NCI-H1930 (cell line): Measurements from ENCODE around the gene C1QTNF7.

Source experiments
- DNase-seq, 2 experiments: peaks; one replicate each; lab custom pipeline; 2025; lab: John Stamatoyannopoulos, UW

The C1QTNF7 gene, protein sequence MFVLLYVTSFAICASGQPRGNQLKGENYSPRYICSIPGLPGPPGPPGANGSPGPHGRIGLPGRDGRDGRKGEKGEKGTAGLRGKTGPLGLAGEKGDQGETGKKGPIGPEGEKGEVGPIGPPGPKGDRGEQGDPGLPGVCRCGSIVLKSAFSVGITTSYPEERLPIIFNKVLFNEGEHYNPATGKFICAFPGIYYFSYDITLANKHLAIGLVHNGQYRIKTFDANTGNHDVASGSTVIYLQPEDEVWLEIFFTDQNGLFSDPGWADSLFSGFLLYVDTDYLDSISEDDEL

DNA sequence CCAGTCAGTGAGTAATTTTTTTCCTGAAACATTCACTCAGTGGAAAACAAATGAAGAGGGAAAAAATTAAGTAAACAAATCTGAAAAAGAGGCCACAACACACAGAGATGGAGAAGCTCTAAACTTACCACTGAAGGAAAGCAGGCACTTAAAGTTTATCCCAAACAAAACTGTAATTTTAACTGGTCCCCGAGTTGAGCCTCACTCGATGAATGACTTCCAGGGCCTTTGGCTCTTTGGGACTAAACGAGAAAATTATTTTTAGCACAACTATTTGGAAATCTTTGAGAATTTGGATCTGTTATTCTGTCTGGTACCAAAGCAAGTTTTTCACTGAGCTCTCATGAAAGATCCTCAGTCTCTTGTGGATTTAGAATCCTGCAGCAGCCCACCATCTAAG lies at the start of gene C1QTNF7:
Gene C1QTNF7, plus strand, starts transcription at position 333 of the 400 bp plus-strand sequence. CDS start 7,711 bp downstream, outside the sequence.
- no peak for DNase-seq

DNA sequence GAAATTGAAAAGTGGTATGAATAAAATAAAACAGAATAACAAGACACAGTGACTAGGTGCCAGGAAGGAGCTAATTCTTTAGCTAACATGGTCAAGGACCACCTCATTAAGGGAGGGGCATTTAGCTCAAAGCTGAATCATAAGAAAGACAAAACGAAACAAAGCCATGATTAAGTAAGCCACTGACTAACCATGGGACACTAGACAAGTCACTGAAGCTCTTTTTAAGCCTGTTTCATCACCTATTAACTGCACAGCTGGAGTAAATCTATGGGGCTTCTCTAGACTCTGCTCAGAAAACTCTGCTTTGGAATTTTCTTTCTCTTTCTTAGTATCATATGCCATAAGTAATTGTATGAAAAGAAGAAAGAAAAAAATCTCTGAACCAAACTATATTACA lies 49.8 kb upstream of the C1QTNF7 start:
- no peak for DNase-seq

DNA sequence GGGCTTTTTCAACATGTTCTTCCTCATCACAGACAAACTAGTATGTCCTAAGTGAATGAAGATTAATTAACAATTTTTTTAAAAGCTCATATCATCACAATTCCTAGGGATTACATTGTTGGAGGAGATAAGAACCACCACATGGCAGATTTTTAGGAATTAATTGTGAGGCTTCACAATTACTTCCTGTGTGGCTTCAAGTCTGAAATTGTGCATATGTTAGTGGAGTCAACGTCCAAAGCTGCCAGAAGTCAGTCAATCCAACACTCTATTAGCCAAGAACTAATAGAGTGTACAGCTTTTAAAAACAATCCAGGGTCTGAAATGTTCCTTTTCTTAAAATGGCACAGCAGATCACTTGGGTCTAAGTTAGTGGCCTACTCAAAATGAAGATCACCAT lies 49.3 kb upstream of the C1QTNF7 start:
- DNase-seq = no peak

DNA sequence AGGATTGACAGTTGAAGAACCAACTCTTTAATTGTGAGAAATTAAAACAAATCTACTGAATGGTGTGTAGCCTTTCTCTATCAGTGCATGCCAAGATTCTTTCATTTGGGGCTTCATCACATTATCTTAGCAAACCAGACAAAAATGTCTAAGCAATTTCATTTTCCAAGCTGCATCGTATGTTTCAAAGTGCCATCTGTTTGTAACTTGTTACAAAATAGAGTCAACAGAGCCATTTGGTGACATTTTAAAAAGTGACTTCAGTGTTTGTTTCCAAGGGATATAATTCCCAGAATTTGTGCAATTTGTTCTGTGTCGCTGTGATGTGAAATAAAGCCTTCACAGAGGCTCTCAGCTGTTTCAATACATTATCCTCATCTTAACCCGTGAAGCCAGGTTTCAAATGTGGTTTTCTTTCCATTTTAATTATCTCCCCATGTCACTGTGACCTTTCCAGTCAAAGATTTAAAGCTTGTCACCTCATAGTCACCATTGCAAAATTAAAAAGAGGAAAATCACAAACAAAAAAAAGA lies 46.0 kb upstream of the C1QTNF7 start:
- no peak for DNase-seq

DNA sequence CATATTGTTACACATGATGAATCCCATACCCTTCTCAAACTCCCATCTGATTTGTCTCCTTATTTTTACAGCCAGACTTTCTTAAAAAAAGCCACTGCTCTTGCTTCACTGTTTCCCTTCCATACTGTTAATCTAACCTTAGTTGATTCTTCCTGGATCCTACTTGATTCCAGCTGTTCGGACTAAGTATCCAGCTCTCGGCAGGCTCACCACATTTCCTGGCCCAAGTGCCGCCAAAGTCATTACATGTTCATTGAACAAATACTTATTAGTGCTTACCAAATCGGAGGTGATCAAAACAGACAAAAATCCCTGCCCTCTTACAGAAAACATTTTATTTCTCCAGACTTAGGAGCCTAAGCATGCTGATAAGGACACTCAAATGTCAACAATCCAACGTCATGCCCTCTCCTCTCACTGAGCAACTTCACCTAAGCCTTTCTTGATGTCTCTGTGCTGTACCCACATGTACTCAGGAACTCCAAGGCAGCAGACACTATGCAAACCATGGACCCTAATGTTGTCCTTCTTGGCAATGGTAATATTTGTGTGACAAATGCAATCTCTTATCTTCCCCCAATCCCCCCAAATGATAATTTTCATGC lies 45.1 kb upstream of the C1QTNF7 start:
- no peak for DNase-seq

DNA sequence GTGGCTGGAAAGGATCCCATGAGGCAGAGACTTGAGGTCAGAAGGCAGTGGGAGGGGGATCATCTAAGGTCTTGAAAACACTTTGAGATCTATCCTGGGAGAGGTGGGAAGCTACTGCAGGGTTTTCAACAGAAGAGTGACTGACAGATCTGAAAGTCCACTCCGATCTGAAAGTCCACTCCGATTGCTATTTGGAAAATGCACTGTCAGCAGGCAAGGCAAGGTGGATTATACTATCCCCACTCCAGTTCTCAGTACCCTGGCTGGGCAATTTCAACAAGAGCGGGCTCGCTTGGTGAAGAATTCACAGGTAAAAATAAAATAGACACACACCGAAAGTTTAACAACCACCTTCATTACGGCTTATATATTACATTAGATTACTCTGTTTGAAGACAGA lies 42.3 kb upstream of the C1QTNF7 start:
- no peak for DNase-seq

DNA sequence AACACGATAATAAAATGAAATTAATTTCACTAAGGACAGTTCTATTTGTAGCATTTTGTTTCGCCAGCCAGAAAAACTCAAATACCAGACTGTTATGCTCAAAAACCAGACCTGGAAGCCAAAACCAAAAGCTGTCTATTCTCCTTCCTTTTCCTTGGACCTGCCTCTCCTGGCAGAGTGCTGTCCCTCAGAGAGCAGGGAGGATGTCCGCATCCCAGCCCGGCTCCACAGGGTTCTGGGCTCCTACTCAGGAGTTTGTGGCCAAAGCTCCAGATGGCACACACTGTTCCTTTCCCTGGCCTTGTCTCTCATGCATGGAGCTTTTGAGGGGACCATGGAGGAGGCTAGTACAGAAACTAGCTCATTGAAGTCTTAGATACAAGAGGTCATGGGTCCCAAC lies 41.9 kb upstream of the C1QTNF7 start:
- DNase-seq = no peak

DNA sequence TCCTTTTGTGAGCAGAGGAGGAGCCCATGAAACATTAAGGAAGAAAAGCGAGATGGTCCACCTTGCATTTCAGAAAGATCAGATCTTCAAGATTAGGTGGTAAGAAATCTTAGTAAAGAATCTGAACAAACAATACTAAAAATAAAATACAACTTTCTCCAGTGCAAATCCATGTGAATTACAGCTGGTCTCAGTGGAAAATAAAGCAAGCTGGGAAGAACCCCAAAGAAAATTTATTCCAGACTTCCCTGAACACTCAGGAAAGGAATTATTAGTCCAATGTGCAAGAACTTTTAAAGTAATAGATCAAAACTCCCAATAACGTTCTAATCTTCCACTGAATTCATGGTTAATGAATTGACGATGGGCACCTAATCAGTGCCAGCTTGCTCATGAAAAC lies 37.3 kb upstream of the C1QTNF7 start:
- no peak for DNase-seq

DNA sequence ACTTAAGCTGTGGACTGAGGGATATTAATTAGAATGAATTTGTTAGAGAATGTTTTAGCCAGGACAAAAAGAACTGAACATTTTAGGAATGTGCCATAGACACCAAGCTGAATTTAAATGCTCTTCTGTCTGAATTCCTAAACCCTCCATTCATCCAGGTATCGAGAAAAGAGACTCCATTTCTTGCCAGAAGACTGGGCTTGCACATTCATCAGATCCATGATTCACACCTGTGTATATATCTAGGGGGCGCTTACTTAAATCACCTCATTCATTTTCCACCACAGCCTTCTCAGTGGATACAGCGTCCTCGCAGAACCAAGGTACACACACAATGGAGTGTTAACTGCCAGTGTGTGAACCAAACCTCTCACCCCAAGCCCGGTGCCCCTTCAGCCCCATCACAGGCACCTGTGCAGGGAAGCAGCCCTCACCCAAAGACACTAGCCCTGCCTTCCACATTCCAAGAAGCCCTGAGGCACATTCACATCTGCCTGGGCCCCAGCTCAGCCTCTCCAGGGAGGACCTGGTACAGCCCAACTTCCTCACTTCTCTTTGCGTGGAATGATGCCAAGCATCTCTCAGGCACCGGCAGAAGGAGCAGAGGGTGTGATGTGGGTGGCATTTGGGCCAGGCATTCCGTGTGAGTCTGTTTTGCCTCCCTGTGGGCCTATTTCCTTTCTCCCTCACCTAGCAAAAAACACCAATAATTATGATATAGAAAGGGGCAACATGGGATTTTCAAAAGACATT lies 35.6 kb upstream of the C1QTNF7 start:
- DNase-seq = no peak

DNA sequence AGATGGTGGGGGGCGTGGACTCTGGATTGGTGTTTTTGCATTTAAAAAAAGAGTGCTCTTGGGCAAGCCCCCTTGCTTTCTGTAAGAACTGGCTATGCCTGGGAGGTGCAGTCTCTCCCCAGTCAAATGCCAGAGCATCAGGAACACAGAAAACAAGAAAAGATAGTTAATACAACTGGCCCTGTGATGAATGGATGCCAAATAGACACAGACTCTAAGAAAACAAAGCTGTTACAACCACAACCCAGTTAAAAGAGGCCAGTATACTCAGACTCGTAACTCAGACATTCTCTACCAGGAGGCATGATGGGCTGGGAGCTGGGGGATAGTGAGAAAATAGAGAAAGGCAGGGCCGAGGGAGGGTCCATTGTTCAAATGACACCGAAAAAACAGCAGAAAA lies 32.5 kb upstream of the C1QTNF7 start:
- no peak for DNase-seq

DNA sequence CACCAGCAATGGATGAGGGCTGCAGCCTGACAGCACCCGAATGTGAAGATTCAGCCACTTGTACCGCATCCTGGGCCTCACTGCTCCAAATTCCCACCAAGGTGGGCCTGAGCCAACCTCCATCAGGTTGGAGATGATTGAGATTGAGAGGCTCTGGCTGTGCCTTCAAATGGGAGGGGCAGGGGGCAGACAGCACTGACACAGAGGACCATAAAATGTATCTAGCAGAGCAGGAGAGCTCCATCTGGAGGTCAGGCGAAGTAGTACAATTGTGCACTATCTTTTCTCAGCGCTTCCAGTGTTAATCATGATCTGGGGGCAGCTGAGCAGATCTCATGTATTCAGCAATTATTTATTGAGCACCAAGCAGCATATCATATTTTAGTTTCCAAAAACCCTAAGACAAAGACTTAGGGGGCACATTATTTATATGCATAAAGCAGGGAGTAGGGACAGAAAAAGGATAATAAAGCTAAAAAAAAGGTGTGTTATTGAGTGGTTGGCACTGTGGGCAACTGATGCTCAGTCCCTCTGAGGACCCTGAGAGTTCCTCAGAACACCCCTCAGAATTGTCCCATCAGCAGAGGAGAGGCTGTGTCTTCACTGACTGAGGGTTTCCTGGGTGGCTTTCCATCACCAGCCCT lies 31.6 kb upstream of the C1QTNF7 start:
- DNase-seq = peak in 1 of 2 experiments; percentile 34

DNA sequence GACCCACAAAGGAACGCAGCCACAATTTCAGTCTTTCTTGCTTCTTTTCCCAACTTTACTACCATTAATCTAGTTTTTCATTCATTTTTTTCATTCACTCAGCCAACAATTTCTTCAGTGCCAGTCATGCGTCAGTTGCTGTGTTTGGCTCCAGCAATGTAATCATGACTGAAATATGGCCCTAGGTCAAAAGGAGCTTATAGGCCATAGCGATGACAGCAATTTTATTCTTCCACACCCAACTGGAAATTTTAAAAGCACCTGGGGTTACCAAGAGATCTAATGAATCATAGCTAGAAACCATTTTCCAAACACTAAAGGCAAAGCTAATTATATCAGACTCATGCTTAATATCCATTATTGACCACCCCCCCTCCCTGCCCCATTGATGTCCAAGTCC lies 29.8 kb upstream of the C1QTNF7 start:
- no peak for DNase-seq

DNA sequence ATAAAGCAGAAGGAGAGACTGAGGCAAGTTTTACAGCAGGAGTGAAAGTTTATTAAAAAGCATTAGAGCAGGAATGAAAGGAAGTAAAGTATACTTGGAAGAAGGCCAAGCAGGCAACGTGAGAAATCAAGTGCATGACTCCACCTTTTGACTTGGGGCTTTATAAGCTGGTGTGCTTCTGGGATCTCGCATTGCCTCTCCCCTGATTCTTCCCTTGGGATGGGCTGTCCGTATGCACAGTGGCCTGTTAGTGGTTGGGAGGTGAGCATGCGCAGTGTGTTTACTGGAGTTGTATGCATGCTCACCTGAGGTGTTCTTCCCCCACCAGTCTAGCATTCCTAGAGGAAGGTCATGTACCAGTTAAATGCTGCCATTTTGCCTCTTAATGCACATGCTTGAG lies 29.1 kb upstream of the C1QTNF7 start:
- DNase-seq = no peak

DNA sequence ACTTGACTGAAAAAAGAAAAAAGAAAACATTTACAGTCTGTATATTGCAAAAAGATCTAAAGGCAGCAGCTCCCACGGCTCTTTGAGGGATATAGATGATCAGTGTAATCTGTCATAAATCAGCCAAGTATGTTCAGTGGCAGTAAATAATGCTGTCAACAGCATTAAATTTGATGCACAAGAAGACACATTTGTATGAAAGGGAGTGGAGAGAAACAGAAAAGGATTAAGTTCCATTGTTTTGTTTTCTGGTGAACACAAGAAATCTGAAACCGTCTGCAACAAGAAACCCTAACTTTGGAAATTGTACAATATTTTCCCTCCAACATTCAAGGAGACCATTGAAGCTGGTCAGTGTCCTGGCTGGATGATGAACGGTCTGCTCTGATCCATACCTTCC lies 27.6 kb upstream of the C1QTNF7 start:
- DNase-seq = no peak

DNA sequence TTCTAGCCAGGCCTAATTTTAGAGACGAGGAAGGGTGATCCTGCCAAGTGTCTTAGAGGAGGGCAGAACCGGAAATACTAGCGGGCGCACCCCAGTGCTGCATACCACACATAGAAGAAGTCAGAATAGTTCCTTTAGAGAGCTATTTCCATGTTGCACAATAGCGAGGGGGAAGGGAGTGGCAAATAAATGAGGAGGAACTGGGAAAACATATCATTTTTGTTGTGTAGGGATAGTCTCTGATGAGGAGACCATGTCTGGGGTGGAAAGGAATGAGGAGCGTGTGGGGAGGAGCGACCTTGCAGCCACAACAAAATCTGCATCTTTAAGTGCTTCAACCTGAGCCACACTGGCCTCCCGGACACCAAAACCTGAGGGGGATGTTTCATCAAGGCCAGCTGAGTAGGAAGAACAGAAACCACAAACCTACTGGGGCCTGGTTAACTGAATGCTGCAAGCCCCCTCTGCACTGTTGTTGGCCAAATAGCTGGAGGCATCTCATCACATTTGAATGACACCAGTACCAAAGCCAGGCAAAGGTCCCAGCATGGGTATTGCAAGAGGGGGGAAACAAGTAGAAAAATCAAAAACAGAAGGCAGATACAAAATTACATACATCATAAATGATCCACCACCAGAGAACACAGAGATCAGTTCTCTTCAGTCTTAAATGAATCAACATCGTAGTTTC lies 26.7 kb upstream of the C1QTNF7 start:
- no peak for DNase-seq

DNA sequence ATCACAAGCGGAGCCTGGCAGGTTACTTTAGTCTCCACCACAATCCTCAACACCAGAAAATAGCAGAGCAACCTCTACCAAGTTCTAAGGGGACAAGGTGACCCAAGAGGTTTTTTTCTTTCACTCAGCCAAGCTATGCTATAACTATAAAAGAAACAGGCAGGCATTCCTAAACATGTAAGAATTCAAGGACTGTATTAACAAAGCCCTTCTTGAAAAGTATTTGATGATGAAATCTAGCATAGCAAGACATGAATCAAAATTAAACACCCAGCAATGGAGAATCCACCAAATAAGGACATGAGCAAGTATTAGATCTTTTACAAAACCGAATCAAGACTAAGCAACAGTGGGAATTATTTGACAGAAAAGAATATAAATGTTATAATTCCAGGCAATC lies 25.7 kb upstream of the C1QTNF7 start:
- no peak for DNase-seq

DNA sequence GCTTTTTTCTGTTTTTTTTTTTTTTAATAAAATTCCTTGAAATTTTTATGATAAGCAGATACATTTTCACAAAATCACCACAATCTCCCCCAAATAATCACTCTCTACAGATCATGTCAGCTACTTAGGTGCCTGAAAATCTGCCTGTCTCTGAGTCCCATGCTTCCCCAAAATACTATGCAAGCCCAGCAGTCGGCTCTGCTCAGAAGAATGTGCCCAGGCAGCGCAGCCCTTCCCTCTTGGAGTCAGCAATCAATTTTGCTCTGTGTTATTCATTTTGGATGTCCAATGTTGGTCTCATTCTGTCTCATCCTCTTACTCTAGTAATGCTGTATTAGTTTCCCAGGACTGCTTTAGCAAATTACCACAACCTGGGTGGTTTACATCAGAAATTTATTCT lies 24.9 kb upstream of the C1QTNF7 start:
- DNase-seq = no peak

DNA sequence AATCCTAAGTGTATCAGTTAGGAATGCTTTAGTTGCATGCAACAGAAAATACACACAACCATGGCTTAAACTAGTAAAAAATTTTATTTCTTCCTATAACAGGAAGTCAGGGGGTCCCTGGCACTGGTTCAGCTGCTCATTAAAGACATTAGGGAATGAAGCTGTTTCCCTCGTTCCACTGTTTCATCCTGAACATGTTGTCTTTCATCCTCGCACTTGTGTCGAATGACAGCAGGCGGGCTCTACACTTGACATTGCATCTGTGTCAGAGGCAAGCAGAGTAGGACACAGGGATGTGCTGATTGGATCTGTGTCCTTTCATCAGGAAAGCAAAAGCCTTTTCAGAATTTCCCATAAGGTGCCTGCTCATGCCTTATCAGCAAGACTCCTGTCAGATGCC lies 22.8 kb upstream of the C1QTNF7 start:
- no peak for DNase-seq

DNA sequence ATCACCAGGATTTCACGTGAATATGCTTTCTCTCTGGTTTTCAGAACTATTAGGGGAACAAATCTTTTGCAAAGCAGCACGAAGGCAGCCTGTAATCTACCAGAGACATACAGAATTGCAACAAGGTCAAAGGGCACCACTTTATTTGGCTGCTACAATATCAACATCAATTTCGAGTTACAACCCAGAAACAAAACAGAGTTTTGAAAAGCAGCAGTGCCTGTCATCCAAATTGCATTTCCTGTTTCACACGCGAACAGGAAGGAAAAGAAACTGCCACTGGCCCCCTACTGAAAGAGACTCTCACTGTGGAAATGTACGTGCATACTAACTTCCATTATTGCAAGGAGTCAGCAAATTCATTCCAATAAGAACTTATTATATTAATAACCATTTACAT lies 17.1 kb upstream of the C1QTNF7 start:
- DNase-seq = no peak

DNA sequence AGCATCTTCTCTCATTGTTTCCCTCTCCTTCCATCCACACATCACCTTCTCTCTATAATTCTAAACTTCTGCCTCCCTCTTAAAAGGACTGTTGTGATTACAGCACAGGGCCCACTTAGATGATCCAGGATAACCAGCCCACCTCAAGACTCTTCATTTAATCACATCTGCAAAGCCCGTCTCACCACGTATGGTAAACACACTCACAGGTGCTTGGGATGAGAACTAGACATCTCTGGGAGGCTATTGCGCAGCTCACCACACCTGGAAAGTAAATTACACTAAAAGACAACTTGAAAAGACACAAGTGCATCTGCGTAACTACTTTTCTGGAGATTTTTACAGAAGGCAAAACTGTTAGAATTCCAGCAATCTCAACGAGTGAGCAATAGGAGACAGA lies 15.4 kb upstream of the C1QTNF7 start:
- no peak for DNase-seq

DNA sequence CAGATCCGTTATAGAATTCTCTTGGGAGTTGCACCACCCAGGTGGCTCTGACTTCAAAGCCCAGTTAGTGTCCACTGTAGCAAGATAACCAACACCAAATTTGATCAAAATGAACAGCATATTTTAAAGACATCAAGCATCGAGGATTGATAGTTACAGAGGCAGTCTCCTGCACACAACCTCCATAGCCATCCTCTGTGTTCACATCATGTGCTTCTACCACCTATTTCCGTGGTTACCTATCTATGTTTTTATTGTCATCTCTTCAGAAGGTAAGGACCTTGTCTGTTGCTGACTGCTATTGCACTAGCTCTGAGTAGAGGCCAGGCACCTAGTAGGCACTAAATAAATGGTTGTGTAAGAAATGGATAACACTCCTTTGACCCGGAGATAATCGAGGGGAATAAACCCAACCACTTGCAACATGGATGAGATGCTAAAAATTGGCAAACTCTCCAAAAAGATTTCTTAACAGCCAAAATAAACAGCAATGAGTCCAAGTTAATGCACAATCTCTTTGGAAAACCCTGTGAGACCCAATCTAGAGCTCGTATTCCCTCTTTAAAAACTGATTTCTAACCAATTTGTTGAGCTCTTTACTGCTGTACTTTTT lies 14.7 kb upstream of the C1QTNF7 start:
- DNase-seq = no peak

DNA sequence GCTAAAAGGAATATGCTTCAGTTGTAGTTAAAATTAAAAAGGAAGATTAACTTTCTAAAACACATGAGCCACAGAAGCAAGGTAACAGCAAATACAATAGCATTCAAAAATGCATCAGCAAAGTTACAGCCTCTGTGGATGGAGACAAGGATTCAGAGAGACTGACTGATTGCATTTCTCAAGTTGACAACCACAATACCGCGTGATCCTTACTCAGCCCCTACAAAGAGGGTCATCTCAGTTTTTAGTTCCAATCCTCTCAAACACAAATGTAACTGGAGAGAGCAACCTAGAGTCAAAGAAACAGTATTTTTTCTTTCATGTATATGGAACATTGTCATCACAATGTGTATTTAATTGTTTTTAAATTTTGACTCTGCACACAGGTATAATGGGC lies 14.2 kb upstream of the C1QTNF7 start:
- DNase-seq = no peak
